Endothelial cell of umbilical vein (primary cell): Measurements from ENCODE around the gene TMEM183A.

Experiments used
- MYC ChIP-seq: IDR thresholded peaks from one replicate; pipeline ENCODE4 v1.6.1; 2011; ENCODE audit warnings: mild to moderate bottlenecking, low read depth, low read length
- POLR2A ChIP-seq: IDR thresholded peaks from 2 replicates; pipeline ENCODE4 v1.6.1; 2012; ENCODE audit warnings: low read depth, mild to moderate bottlenecking, control low read depth, low read length

DNA sequence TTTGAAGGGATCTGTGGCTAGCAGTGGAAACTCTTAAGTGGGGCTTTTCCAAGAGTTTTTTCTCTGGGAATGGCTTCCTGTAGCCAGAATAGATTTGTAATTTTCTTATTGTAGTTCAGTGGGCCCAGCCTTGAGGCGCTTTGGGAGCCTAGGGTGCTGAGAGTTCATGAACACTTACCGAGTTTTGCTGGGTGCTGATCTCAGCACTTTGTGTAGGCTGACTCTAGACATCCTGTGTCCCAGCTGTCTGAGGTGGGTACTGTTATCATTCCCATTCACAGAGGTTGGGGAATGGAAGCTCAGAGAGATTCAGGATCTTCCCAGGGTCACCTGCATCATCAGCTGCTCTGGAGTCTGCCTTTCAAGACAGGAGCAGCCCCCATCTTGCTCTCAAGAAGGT, 26.1 kb downstream of the TMEM183A start:
- TF ChIP-seq MYC (no peak), POLR2A (no peak)
